Measurements from ENCODE around the gene SH3RF1.

DNA sequence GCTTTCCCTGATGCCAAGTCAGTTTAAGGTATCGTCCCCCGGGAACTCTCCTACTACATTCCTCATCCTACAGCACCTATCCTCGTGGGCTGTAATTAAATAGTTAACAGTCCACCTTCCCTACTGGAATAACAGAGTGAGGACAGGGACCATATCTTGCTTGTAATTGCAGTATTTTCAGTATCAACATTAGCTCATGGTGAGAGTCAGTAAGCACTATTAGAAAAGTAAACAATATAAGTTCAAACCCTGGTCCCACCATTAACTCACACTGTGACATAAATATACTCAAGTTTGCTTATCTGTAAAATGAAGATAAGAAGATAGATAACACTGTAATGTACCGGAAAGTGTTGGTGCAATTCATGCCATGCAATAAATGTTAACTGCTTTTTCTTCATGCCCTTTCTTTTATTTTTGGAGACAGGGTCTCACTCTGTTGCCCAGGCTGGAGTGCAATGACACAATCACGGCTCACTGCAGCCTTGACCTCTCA, 61.3 kb downstream of the SH3RF1 start:
- TF ChIP-seq EZH2 (IDR thresholded peaks at IDR 0.05; ENCODE audit: borderline replicate concordance, low read length) = no peak
- TF ChIP-seq, protein P1, sequence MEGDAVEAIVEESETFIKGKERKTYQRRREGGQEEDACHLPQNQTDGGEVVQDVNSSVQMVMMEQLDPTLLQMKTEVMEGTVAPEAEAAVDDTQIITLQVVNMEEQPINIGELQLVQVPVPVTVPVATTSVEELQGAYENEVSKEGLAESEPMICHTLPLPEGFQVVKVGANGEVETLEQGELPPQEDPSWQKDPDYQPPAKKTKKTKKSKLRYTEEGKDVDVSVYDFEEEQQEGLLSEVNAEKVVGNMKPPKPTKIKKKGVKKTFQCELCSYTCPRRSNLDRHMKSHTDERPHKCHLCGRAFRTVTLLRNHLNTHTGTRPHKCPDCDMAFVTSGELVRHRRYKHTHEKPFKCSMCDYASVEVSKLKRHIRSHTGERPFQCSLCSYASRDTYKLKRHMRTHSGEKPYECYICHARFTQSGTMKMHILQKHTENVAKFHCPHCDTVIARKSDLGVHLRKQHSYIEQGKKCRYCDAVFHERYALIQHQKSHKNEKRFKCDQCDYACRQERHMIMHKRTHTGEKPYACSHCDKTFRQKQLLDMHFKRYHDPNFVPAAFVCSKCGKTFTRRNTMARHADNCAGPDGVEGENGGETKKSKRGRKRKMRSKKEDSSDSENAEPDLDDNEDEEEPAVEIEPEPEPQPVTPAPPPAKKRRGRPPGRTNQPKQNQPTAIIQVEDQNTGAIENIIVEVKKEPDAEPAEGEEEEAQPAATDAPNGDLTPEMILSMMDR (conservative IDR thresholded peaks at IDR 0.05 in 1 of 2, IDR thresholded peaks at IDR 0.05 in 1 of 2; ENCODE audit: extremely low read depth in 1 of 2, insufficient read depth in 1 of 2, low read depth in 1 of 2, low read length in 2 of 2) = no peak
